ENCODE data around the gene DUSP3.

GRCh38 chr17:43779145-43780125 lies 658 bp upstream of the DUSP3 start:
- TF ChIP-seq CTCF (conservative IDR thresholded peaks at IDR 0.05) (no peak), ZFX (IDR thresholded peaks at IDR 0.05) (no peak)

Measured in C4-2B (cell line).